Smooth muscle cell (in vitro differentiated cells): ENCODE data around the gene FCHSD1. TPM values are rescaled to one million over a fixed set of nuclear protein-coding genes. Genes with fewer than 3 reads are reported as not detected.

Experiments used
- DNase-seq: peaks from one replicate; lab custom pipeline; 2025; ENCODE audit not compliant: unreplicated experiment; lab: John Stamatoyannopoulos, UW
- H2AFZ ChIP-seq: fragments of 200-600 bp; sonication (generic); 2 replicates; pipeline ENCODE4 v1.6.0; 2016; ENCODE audit warnings: antibody characterized with exemption, low read depth, mild to moderate bottlenecking
- H3F3A ChIP-seq: fragments of 200-600 bp; sonication (generic); 2 replicates; pipeline ENCODE4 v1.6.0; 2017; ENCODE audit warnings: antibody characterized with exemption, low read depth
- H3K27ac ChIP-seq: fragments of 200-600 bp; sonication (generic); 2 replicates; pipeline ENCODE4 v1.5.1; 2016; ENCODE audit warnings: low read depth, mild to moderate bottlenecking
- H3K27me3 ChIP-seq: fragments of 200-600 bp; sonication (generic); 2 replicates; pipeline ENCODE4 v1.6.1; 2016; ENCODE audit warnings: low read depth, mild to moderate bottlenecking
- H3K36me3 ChIP-seq: fragments of 200-600 bp; sonication (generic); 2 replicates; pipeline ENCODE4 v1.5.1; 2016; ENCODE audit warnings: low read depth
- H3K4me1 ChIP-seq: fragments of 200-600 bp; sonication (generic); 2 replicates; pipeline ENCODE4 v1.5.1; 2016; ENCODE audit warnings: low read depth
- H3K4me2 ChIP-seq: fragments of 200-600 bp; sonication (generic); 2 replicates; pipeline ENCODE4 v1.6.0; 2016; ENCODE audit warnings: mild to moderate bottlenecking
- H3K4me3 ChIP-seq: fragments of 200-600 bp; sonication (generic); 2 replicates; pipeline ENCODE4 v1.5.1; 2016; ENCODE audit warnings: mild to moderate bottlenecking
- H3K79me2 ChIP-seq: fragments of 200-600 bp; sonication (generic); 2 replicates; pipeline ENCODE4 v1.6.0; 2016; ENCODE audit warnings: low read depth, mild to moderate bottlenecking
- H3K9ac ChIP-seq: fragments of 200-600 bp; sonication (generic); 2 replicates; pipeline ENCODE4 v1.6.0; 2016; ENCODE audit warnings: low read depth
- H3K9me3 ChIP-seq: fragments of 200-600 bp; sonication (generic); replicated peaks from 2 replicates; pipeline ENCODE4 v1.5.1; 2016; ENCODE audit warnings: low read depth
- H4K20me1 ChIP-seq: fragments of 200-600 bp; sonication (generic); 2 replicates; pipeline ENCODE4 v1.6.0; 2016; ENCODE audit warnings: low read depth
- WGBS: methylation state at CpG from one replicate; pipeline ENCODE4 v1.1.7; 2016; ENCODE audit warnings: low lambda C conversion rate; 5-methylcytosine and 5-hydroxymethylcytosine counted together
- polyA plus RNA-seq: library from polyadenylated mRNA; unstranded; fragments of >200 nt; fragmentation: Nextera tagmentation; extraction: Ambion mirVana; gene quantifications from 2 replicates; pipeline ENCODE4 v1.2.1, GENCODE V29; 2016
- total RNA-seq: library from RNA; depleted of rRNA; stranded (reverse); fragments of >200 nt; gene quantifications from 2 replicates; pipeline ENCODE4 v1.2.3, GENCODE V29; 2014
- TF ChIP-seq, protein P1 (sequence below): fragments of 200-600 bp; sonication (generic); IDR thresholded peaks from 2 replicates; pipeline ENCODE4 v1.5.1; 2017; ENCODE audit warnings: borderline replicate concordance, mild to moderate bottlenecking, antibody characterized with exemption; ENCODE audit not compliant: insufficient read depth, poor library complexity, severe bottlenecking

The FCHSD1 gene
- total and polyA plus RNA-seq, 2 experiments from 2014 or later: 15.7 to 16.4 TPM

DNA sequence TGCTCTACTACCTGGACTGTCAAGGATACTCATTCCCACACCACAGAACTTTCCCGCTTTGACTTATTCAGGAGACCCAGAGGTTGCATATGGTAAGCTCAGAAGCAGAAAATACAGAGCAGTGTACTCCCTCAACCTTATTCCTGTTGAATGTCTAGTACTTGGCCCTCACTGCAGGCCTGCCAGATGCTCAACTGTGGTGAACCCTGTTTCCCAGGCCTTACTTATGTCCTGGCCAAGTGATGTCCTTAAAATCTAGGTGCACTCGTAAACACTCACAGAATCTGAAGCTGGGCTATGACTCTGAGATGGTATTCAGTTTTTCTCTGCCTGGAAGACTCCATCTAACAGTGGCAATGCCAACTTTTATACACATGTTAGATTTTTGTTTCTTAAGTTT lies 53.4 kb downstream of the FCHSD1 start:
- Histone ChIP-seq H3K9ac (no peak overlapping the region), H3K36me3 (no peaks in the 10 kb centered on the region), H3K4me2 (no peak overlapping the region), H3K79me2 (peaks cover 70% of the 10 kb centered on the region), H3F3A (no peaks in the 10 kb centered on the region), H3K4me3 (no peak overlapping the region), H3K9me3 (no peaks in the 10 kb centered on the region), H3K27ac (no peak overlapping the region), H2AFZ (no peak overlapping the region), H3K27me3 (no peaks in the 10 kb centered on the region), H3K4me1 (no peaks in the 10 kb centered on the region), H4K20me1 (peaks cover 20% of the 10 kb centered on the region)
- TF ChIP-seq, protein P1, sequence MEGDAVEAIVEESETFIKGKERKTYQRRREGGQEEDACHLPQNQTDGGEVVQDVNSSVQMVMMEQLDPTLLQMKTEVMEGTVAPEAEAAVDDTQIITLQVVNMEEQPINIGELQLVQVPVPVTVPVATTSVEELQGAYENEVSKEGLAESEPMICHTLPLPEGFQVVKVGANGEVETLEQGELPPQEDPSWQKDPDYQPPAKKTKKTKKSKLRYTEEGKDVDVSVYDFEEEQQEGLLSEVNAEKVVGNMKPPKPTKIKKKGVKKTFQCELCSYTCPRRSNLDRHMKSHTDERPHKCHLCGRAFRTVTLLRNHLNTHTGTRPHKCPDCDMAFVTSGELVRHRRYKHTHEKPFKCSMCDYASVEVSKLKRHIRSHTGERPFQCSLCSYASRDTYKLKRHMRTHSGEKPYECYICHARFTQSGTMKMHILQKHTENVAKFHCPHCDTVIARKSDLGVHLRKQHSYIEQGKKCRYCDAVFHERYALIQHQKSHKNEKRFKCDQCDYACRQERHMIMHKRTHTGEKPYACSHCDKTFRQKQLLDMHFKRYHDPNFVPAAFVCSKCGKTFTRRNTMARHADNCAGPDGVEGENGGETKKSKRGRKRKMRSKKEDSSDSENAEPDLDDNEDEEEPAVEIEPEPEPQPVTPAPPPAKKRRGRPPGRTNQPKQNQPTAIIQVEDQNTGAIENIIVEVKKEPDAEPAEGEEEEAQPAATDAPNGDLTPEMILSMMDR: no peak
- WGBS: 96% methylated on average over 2 of the region's 2 CpGs
- no peak for DNase-seq

DNA sequence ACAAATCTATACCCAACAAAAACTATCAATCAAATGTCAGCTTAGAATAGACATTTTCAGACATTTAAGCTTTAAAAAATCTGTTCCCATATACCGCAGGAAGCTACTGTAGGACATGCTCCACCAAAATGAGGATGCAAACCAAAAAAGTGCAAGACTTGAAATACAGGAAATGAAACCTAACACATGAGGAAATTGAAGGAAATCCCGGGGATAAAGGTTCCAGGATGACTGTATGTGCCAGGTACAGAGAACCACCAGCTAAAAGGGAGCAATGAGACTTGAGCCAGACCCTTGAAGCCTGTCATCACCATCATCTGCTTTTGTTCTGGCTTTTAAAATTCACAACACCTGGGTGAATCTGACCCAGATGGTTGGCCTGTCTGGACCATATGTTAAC lies 53.8 kb downstream of the FCHSD1 start:
- Histone ChIP-seq H3K4me2 (no peak overlapping the region), H3K79me2 (peaks cover 66% of the 10 kb centered on the region), H3K9ac (no peak overlapping the region), H4K20me1 (peaks cover 22% of the 10 kb centered on the region), H3K27me3 (no peaks in the 10 kb centered on the region), H3K27ac (no peak overlapping the region), H3F3A (no peaks in the 10 kb centered on the region), H3K4me3 (no peak overlapping the region), H3K4me1 (no peaks in the 10 kb centered on the region), H3K9me3 (no peaks in the 10 kb centered on the region), H2AFZ (no peak overlapping the region), H3K36me3 (no peaks in the 10 kb centered on the region)
- WGBS: 96% methylated on average over 2 of the region's 2 CpGs
- DNase-seq: no peak
- TF ChIP-seq, protein P1: no peak

DNA sequence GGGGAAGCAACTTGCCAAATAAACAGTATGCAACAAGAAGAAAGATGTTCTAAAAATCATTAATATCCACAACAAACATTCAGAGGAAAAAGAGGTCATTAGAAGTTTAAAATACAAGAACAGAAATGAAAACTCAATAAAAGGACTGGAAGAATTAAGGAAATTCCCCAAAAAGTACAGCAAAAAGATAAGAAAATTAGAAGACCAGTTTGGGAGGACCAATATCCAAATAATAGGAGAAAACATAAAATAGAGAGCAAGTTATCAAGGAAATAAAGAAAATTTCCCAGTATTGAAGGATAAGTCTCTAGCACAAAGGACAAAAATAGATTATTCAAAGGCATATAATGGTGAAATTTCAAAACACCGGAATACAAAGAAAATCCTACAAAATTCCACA lies 54.4 kb downstream of the FCHSD1 start:
- H3K9ac ChIP-seq: no peak overlapping the region
- 94% methylated on average over 1 of the region's 1 CpG for WGBS
- no peaks in the 10 kb centered on the region for H3K9me3 ChIP-seq
- no peak overlapping the region for H3K27ac ChIP-seq
- DNase-seq: no peak
- H3K27me3 ChIP-seq: no peaks in the 10 kb centered on the region
- no peaks in the 10 kb centered on the region for H3K36me3 ChIP-seq
- no peak overlapping the region for H3K4me2 ChIP-seq
- TF ChIP-seq, protein P1: no peak
- peaks cover 60% of the 10 kb centered on the region for H3K79me2 ChIP-seq
- no peak overlapping the region for H2AFZ ChIP-seq
- no peaks in the 10 kb centered on the region for H3F3A ChIP-seq
- no peaks in the 10 kb centered on the region for H3K4me1 ChIP-seq
- H3K4me3 ChIP-seq: no peak overlapping the region
- H4K20me1 ChIP-seq: peaks cover 25% of the 10 kb centered on the region

DNA sequence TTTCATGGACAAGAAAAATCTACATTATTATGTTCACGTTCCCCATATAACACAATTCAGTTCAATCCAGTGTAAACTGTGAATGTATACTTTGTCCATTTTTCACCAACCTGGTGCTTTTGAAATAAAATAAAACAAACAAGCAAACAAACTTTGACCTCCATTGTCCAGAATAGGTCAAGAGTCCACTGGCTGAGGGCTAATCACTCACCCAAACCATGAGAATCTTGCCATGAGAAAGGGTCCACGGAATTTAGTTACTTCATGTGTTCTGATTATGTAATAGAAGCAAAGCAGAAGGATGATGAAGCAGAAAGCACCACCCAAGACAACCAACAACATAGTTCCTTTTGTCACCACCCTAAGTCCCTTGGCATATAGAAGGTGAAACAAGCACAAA lies 61.1 kb downstream of the FCHSD1 start:
- Histone ChIP-seq H3K27ac (no peak overlapping the region), H3K9ac (no peak overlapping the region), H3K36me3 (no peaks in the 10 kb centered on the region), H3K27me3 (no peaks in the 10 kb centered on the region), H4K20me1 (peaks cover 48% of the 10 kb centered on the region), H3K4me1 (no peaks in the 10 kb centered on the region), H3F3A (no peaks in the 10 kb centered on the region), H3K9me3 (no peaks in the 10 kb centered on the region), H3K79me2 (peaks cover 16% of the 10 kb centered on the region), H3K4me3 (no peak overlapping the region), H2AFZ (no peak overlapping the region), H3K4me2 (no peak overlapping the region)
- TF ChIP-seq, protein P1: no peak
- no peak for DNase-seq
- 97% methylated on average over 2 of the region's 2 CpGs for WGBS
